H1 (cell line): Measurements from ENCODE around the gene CPED1. TPM values are rescaled to one million over a fixed set of nuclear protein-coding genes. Genes with fewer than 3 reads are reported as not detected.

Experiments
- KDM4A ChIP-seq: IDR thresholded peaks from one replicate; pipeline ENCODE4 v1.7.1; 2012; ENCODE audit warnings: low read depth, mild to moderate bottlenecking, moderate library complexity, low read length, inconsistent platforms; ENCODE audit not compliant: severe bottlenecking
- TAF7 ChIP-seq: optimal IDR thresholded peaks from 2 replicates; pipeline ENCODE3; 2011; ENCODE audit warnings: low read depth, mild to moderate bottlenecking, inconsistent platforms, low read length, moderate library complexity, borderline replicate concordance
- polyA plus RNA-seq, 7 experiments: library from polyadenylated mRNA; depleted of rRNA in 3 of 7; stranded (reverse) in 5 of 7; unstranded in 2 of 7; fragments of >200 nt in 5 of 7; fragments of 200-250 nt in 2 of 7; gene quantifications; 1 replicate in 5 of 7; 2 replicates in 1 of 7; 4 replicates in 1 of 7; pipeline versions ENCODE4 v1.2.1 to v1.2.3, GENCODE V29; 2011 to 2013; ENCODE audit warnings: missing spikeins in 2 of 7, mixed read lengths in 2 of 7
- total RNA-seq: library from RNA; stranded (reverse); fragmentation: NEBNext Ultra II Directional; extraction: Animal tissue kit (Norgen Biotek cat#: 25700); gene quantifications from 2 replicates; pipeline ENCODE4 v1.2.1, GENCODE V29; 2021
- TF ChIP-seq, protein P1 (sequence below), 3 experiments: IDR thresholded peaks; 1 replicate in 2 of 3; 2 replicates in 1 of 3; pipeline versions ENCODE4 v1.5.1 to v1.6.1; 2011; ENCODE audit warnings: low read length in 3 of 3, mild to moderate bottlenecking in 3 of 3, inconsistent platforms in 2 of 3, low read depth in 1 of 3, moderate library complexity in 1 of 3; ENCODE audit not compliant: insufficient read depth in 1 of 3; ENCODE audit errors: control extremely low read depth in 1 of 3

The CPED1 gene
- total and polyA plus RNA-seq, 2 of the 8 experiments (the other 6 are each of a cell fraction or from before 2014, with no cell fraction given) = 0.08 to 0.39 TPM

DNA sequence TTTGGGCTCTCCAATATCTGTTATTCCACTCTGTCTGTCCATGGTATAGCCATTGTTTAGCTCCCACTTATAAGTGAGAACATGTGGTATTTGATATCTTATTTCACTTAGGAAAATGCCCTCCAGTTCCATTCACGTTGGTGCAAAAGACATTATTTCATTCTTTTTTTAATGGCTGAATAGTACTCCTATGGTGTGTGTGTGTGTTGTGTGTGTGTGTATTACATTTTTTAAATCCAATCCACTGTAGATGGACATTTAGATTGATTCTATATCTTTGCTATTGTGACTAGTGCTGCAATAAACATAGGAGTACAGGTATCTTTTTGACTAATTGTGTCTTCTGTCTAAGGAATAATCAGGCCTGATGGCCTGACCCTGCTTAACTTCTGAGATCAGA is 7.4 kb upstream of the CPED1 start (continued):
- TF ChIP-seq, protein P1, sequence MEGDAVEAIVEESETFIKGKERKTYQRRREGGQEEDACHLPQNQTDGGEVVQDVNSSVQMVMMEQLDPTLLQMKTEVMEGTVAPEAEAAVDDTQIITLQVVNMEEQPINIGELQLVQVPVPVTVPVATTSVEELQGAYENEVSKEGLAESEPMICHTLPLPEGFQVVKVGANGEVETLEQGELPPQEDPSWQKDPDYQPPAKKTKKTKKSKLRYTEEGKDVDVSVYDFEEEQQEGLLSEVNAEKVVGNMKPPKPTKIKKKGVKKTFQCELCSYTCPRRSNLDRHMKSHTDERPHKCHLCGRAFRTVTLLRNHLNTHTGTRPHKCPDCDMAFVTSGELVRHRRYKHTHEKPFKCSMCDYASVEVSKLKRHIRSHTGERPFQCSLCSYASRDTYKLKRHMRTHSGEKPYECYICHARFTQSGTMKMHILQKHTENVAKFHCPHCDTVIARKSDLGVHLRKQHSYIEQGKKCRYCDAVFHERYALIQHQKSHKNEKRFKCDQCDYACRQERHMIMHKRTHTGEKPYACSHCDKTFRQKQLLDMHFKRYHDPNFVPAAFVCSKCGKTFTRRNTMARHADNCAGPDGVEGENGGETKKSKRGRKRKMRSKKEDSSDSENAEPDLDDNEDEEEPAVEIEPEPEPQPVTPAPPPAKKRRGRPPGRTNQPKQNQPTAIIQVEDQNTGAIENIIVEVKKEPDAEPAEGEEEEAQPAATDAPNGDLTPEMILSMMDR (IDR thresholded peaks at IDR 0.05; ENCODE audit: control extremely low read depth in 1 of 3, insufficient read depth in 1 of 3, low read depth in 1 of 3, low read length in 3 of 3) = no peak
- TF ChIP-seq KDM4A (no peak), TAF7 (no peak)
